Liver (tissue), 3 donors: ENCODE measurements around the gene HEYL.

Experiments used
- ATF3 ChIP-seq: IDR thresholded peaks from 2 replicates; pipeline ENCODE4 v1.6.1; 2016; ENCODE audit warnings: antibody characterized with exemption
- CTCF ChIP-seq: fragments of 150-350 bp; IDR thresholded peaks from 2 replicates; pipeline ENCODE4 v1.5.1; 2017; ENCODE audit warnings: improper control_type of control experiment, low read depth, low read length; ENCODE audit not compliant: missing input control
- HNF4G ChIP-seq: IDR thresholded peaks from 2 replicates; pipeline ENCODE4 v1.6.1; 2016; ENCODE audit warnings: antibody characterized with exemption
- RAD21 ChIP-seq, 2 donors: IDR thresholded peaks; 2 replicates each; pipeline ENCODE4 v1.6.1; 2016; ENCODE audit warnings: antibody characterized with exemption in 2 of 2, mild to moderate bottlenecking in 2 of 2
- ZBTB33 ChIP-seq: IDR thresholded peaks from 2 replicates; pipeline ENCODE4 v1.6.1; 2016; ENCODE audit warnings: antibody characterized with exemption
- donor health status: healthy.
- donor health status: healthy.

- TF ChIP-seq HNF4G (no peak), ATF3 (no peak), RAD21 (IDR thresholded peaks at IDR 0.05) (no peak), CTCF (no peak), ZBTB33 (no peak)
Observed at GRCh38 chr1:39678889-39679288, 39.4 kb upstream of the HEYL start.
